MCF 10A (cell line): ENCODE measurements around the gene SNRPE. TPM values are rescaled to one million over a fixed set of nuclear protein-coding genes. Genes with fewer than 3 reads are reported as not detected.

Experiments
- BruUV-seq: library from RNA; stranded (reverse); fragments of 400-500 nt; replicated peaks from 2 replicates; lab custom pipeline; 2021; lab: Mats Ljungman, UMichigan
- CTCF ChIA-PET: fragments of 300-600 bp; sonication (Branson Sonifier 250); formaldehyde crosslinking; extraction: SDS; loops from one replicate; lab custom pipeline; 2021; ENCODE audit warnings: antibody characterized with exemption, inconsistent platforms; lab: Yijun Ruan, JAX
- POLR2A ChIA-PET: fragments of 300-600, 350-650 bp; sonication (Branson Sonifier 250); formaldehyde crosslinking; extraction: SDS; loops from one replicate; lab custom pipeline; 2020; ENCODE audit warnings: antibody characterized with exemption, inconsistent platforms; lab: Yijun Ruan, JAX
- DNase-seq: peaks from one replicate; pipeline ENCODE4 v3.0.0-alpha.2; 2018; ENCODE audit not compliant: unreplicated experiment
- H3K27ac Mint-ChIP-seq: one replicate; pipeline ENCODE4 v1.8.0; 2022; ENCODE audit warnings: mild to moderate bottlenecking, low read depth, mixed read lengths; ENCODE audit not compliant: unreplicated experiment
- H3K27me3 Mint-ChIP-seq: one replicate; pipeline ENCODE4 v1.8.0; 2022; ENCODE audit warnings: mixed read lengths; ENCODE audit not compliant: insufficient read depth, unreplicated experiment
- H3K36me3 Mint-ChIP-seq: one replicate; pipeline ENCODE4 v1.8.0; 2022; ENCODE audit warnings: mild to moderate bottlenecking, moderate library complexity, mixed read lengths; ENCODE audit not compliant: insufficient read depth, unreplicated experiment
- H3K4me1 Mint-ChIP-seq: one replicate; pipeline ENCODE4 v1.8.0; 2022; ENCODE audit warnings: mixed read lengths; ENCODE audit not compliant: insufficient read depth, unreplicated experiment
- H3K4me3 Mint-ChIP-seq: one replicate; pipeline ENCODE4 v1.8.0; 2022; ENCODE audit warnings: mild to moderate bottlenecking, moderate library complexity, mixed read lengths; ENCODE audit not compliant: unreplicated experiment
- H3K9me3 Mint-ChIP-seq: one replicate; pipeline ENCODE4 v1.8.0; 2022; ENCODE audit warnings: mixed read lengths; ENCODE audit not compliant: unreplicated experiment
- CTCF ChIP-seq: fragments of 200-600 bp; IDR thresholded peaks from one replicate; pipeline ENCODE4 v1.8.0; 2022; ENCODE audit warnings: antibody characterized with exemption, mild to moderate bottlenecking; ENCODE audit not compliant: unreplicated experiment
- intact Hi-C: fragments of 100-400 bp; cut with micrococcal nuclease; formaldehyde crosslinking; loops from 2 replicates; pipeline ENCODE4 v1.14.1; 2022
- total RNA-seq: library from RNA; stranded (reverse); gene quantifications from 2 replicates; pipeline ENCODE4 v1.2.3, GENCODE V29; 2022

The SNRPE gene
- total RNA-seq, 1 experiment from 2014 or later: 358 TPM

GRCh38 chr1:203888807-203889251, 27.4 kb downstream of the SNRPE start:
- peak overlapping the region; percentile 98 for H3K27ac Mint-ChIP-seq
- BruUV-seq: no TSS peak
- no peaks in the 10 kb centered on the region for H3K9me3 Mint-ChIP-seq
- no peaks in the 10 kb centered on the region for H3K36me3 Mint-ChIP-seq
- ChIA-PET POLR2A (interaction anchor here (0.7 to 2.6 kb wide), 8 partner anchors 15 to 273 kb away, joined by 3 to 9 read pairs (median 4); partner anchors contain the start of gene SOX13), CTCF (interaction anchor here (1.0 kb wide), 1 partner anchor 18 kb away, joined by 5 read pairs; no protein-coding TSS in a partner anchor)
- H3K4me1 Mint-ChIP-seq: peaks cover 27% of the 10 kb centered on the region
- peak; percentile 77 for DNase-seq
- intact Hi-C loops: loop anchor here (1.0 to 2.0 kb wide), 5 partner anchors 18 to 240 kb away; partner anchors contain the start of gene SOX13
- no peak for TF ChIP-seq CTCF
- H3K27me3 Mint-ChIP-seq: no peaks in the 10 kb centered on the region
- H3K4me3 Mint-ChIP-seq: peak overlapping the region; percentile 11

- TF ChIP-seq CTCF: no peak
- H3K4me1 Mint-ChIP-seq: peaks cover 23% of the 10 kb centered on the region
- H3K4me3 Mint-ChIP-seq: no peak overlapping the region
- intact Hi-C loops: no loop called here
- peaks cover 5% of the 10 kb centered on the region for H3K36me3 Mint-ChIP-seq
- no peaks in the 10 kb centered on the region for H3K27me3 Mint-ChIP-seq
- BruUV-seq: no TSS peak
- ChIA-PET POLR2A (interaction anchor here (1.5 to 1.8 kb wide), 3 partner anchors 20 to 236 kb away, joined by 3 to 9 read pairs (median 8); no protein-coding TSS in a partner anchor), CTCF (interaction anchor here (0.9 kb wide), 2 partner anchors 19 to 20 kb away, joined by 3 to 4 read pairs; no protein-coding TSS in a partner anchor)
- no peak overlapping the region for H3K27ac Mint-ChIP-seq
- peaks cover 15% of the 10 kb centered on the region for H3K9me3 Mint-ChIP-seq
- DNase-seq: no peak
These were observed 30.6 kb downstream of the SNRPE start for GRCh38 chr1:203891950-203892349.

- Mint-ChIP-seq H3K9me3 (peaks cover 15% of the 10 kb centered on the region), H3K4me1 (no peaks in the 10 kb centered on the region), H3K36me3 (peaks cover 5% of the 10 kb centered on the region), H3K27ac (no peak overlapping the region), H3K27me3 (no peaks in the 10 kb centered on the region), H3K4me3 (no peak overlapping the region)
- intact Hi-C loops: no loop called here
- no peak for DNase-seq
- BruUV-seq: no TSS peak
- CTCF ChIA-PET: interaction anchor here (1.1 kb wide), 1 partner anchor 230 kb away, joined by 3 read pairs; no protein-coding TSS in a partner anchor
- POLR2A ChIA-PET: interaction anchor here (0.8 to 1.5 kb wide), 3 partner anchors 9 to 37 kb away, joined by 3 to 4 read pairs (median 3); partner anchors contain the start of gene SNRPE
- TF ChIP-seq CTCF: no peak
These were observed 37.3 kb downstream of the SNRPE start for GRCh38 chr1:203898458-203899352.

GRCh38 chr1:203899353-203899716, 37.9 kb downstream of the SNRPE start:
- DNase-seq: no peak
- Mint-ChIP-seq H3K9me3 (peaks cover 12% of the 10 kb centered on the region), H3K4me3 (no peak overlapping the region), H3K4me1 (no peaks in the 10 kb centered on the region), H3K27ac (no peak overlapping the region), H3K36me3 (peaks cover 5% of the 10 kb centered on the region), H3K27me3 (no peaks in the 10 kb centered on the region)
- no peak for TF ChIP-seq CTCF
- intact Hi-C loops: no loop called here
- ChIA-PET CTCF (no interaction called here), POLR2A (no interaction called here)
- no TSS peak for BruUV-seq
